ENCODE results near the gene GALNT18.

GRCh38 chr11:11446564-11446963 lies 175.2 kb downstream of the GALNT18 start:
- TF ChIP-seq ZNF24 (tag by site-specific recombination; IDR thresholded peaks at IDR 0.05) (no peak), CTCF (tag by site-specific recombination; IDR thresholded peaks at IDR 0.05) (no peak), REST (tag by site-specific recombination; IDR thresholded peaks at IDR 0.05) (no peak), ZNF311 (tag by site-specific recombination; IDR thresholded peaks at IDR 0.05; ENCODE audit: borderline replicate concordance) (no peak), ZNF121 (tag by site-specific recombination; IDR thresholded peaks at IDR 0.05) (no peak), ZNF302 (tag by site-specific recombination; IDR thresholded peaks at IDR 0.05; ENCODE audit: low read depth) (no peak), ZNF2 (tag by site-specific recombination; IDR thresholded peaks at IDR 0.05) (no peak), PBX3 (CRISPR knock-in tag; IDR thresholded peaks at IDR 0.05) (no peak), ZNF292 (tag by site-specific recombination; IDR thresholded peaks at IDR 0.05; ENCODE audit: borderline replicate concordance, low read depth) (no peak)
